Parathyroid adenoma (tissue), 2 donors: ENCODE measurements around the gene DNAJC19.

Experiments used
- H2AFZ ChIP-seq: fragments of 300-600 bp; sonication (generic); one replicate; pipeline ENCODE4 v1.7.0; 2017; ENCODE audit warnings: antibody characterized with exemption, mild to moderate bottlenecking
- H3K27ac ChIP-seq: fragments of 300-600 bp; sonication (generic); one replicate; pipeline ENCODE4 v1.7.0; 2017
- H3K27me3 ChIP-seq: fragments of 300-600 bp; sonication (generic); one replicate; pipeline ENCODE4 v1.7.0; 2017; ENCODE audit warnings: low read length; ENCODE audit not compliant: control insufficient read depth, insufficient read depth
- H3K36me3 ChIP-seq: fragments of 300-600 bp; sonication (generic); one replicate; pipeline ENCODE4 v1.7.0; 2017; ENCODE audit warnings: low read length; ENCODE audit not compliant: control insufficient read depth, insufficient read depth
- H3K4me1 ChIP-seq: fragments of 300-600 bp; sonication (generic); one replicate; pipeline ENCODE4 v1.7.0; 2017; ENCODE audit warnings: control low read depth
- H3K4me2 ChIP-seq: fragments of 300-600 bp; sonication (generic); one replicate; pipeline ENCODE4 v1.7.0; 2017; ENCODE audit warnings: low read length
- H3K4me3 ChIP-seq: fragments of 300-600 bp; sonication (generic); one replicate; pipeline ENCODE4 v1.7.0; 2017; ENCODE audit warnings: low read depth, low read length
- H3K79me2 ChIP-seq: fragments of 300-600 bp; sonication (generic); one replicate; pipeline ENCODE4 v1.7.0; 2017; ENCODE audit warnings: control low read depth
- H3K9ac ChIP-seq: fragments of 300-600 bp; sonication (generic); one replicate; pipeline ENCODE4 v1.7.0; 2017; ENCODE audit warnings: mild to moderate bottlenecking
- H3K9me3 ChIP-seq: fragments of 300-600 bp; sonication (generic); one replicate; pipeline ENCODE4 v1.7.0; 2017; ENCODE audit warnings: low read length; ENCODE audit not compliant: control insufficient read depth
- TF ChIP-seq, protein P1 (sequence below): fragments of 300-600 bp; sonication (generic); IDR thresholded peaks from one replicate; pipeline ENCODE4 v1.7.0; 2017; ENCODE audit warnings: antibody characterized with exemption, mild to moderate bottlenecking
- donor health status: primary hyperparathyroidism.

DNAJC19 gene

DNA sequence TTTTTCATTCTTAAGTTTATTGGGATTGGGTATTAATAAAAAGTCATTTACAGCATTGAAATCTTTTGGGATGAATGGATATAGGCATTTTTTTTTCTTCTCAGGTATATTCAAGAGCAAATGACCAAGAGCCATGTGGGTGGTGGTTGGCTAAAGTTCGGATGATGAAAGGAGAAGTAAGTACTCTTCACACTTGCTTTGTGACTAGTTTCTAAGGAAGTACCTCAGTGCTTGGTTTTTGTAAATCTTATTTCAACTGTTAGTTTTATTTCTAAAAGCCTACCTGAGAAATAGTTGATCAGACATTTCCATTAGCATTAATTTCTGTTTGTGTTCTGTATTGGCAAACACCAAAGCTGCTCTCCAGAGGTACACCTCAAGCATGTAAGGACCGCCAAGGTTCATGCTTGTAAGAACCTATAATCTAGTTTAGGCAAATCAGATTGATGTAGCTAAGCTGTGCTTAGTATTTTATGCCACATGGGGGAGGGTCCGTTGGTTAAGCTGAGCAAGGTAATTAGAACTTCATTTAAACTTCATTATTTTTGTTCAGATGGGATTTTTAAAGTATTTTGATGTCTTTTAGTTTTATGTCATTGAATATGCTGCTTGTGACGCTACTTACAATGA, 41.7 kb downstream of the DNAJC19 start:
- Histone ChIP-seq H3K4me1 (no peaks in the 10 kb centered on the region), H3K9ac (no peak overlapping the region), H3K27me3 (no peaks in the 10 kb centered on the region), H3K36me3 (no peaks in the 10 kb centered on the region), H3K4me3 (no peak overlapping the region), H2AFZ (no peak overlapping the region), H3K9me3 (no peaks in the 10 kb centered on the region), H3K4me2 (no peak overlapping the region), H3K79me2 (peaks cover 43% of the 10 kb centered on the region), H3K27ac (no peak overlapping the region)
- TF ChIP-seq, protein P1, sequence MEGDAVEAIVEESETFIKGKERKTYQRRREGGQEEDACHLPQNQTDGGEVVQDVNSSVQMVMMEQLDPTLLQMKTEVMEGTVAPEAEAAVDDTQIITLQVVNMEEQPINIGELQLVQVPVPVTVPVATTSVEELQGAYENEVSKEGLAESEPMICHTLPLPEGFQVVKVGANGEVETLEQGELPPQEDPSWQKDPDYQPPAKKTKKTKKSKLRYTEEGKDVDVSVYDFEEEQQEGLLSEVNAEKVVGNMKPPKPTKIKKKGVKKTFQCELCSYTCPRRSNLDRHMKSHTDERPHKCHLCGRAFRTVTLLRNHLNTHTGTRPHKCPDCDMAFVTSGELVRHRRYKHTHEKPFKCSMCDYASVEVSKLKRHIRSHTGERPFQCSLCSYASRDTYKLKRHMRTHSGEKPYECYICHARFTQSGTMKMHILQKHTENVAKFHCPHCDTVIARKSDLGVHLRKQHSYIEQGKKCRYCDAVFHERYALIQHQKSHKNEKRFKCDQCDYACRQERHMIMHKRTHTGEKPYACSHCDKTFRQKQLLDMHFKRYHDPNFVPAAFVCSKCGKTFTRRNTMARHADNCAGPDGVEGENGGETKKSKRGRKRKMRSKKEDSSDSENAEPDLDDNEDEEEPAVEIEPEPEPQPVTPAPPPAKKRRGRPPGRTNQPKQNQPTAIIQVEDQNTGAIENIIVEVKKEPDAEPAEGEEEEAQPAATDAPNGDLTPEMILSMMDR: no peak

DNA sequence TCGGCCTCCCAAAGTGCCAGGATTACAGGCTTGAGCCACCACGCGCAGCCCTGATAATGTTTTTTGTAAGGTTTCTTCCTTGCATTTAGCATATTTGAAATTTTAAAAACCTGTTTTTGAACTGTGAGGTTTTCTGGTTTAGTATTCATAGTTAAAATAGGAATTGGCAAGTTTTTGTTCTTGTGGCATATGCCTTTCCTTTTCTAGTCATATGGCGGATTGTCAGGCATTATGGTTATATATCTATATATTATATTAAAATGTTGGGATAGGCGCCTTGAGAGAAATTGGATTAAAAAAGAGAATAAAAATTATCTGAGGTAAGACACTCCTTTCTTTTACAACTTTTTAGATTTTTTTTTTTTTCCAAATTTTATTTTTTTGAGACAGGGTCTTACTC, 48.7 kb downstream of the DNAJC19 start:
- no peak overlapping the region for H3K4me3 ChIP-seq
- peaks cover 44% of the 10 kb centered on the region for H3K79me2 ChIP-seq
- H2AFZ ChIP-seq: no peak overlapping the region
- H3K9me3 ChIP-seq: no peaks in the 10 kb centered on the region
- H3K36me3 ChIP-seq: no peaks in the 10 kb centered on the region
- no peaks in the 10 kb centered on the region for H3K27me3 ChIP-seq
- H3K9ac ChIP-seq: no peak overlapping the region
- TF ChIP-seq, protein P1: no peak
- H3K27ac ChIP-seq: no peak overlapping the region
- H3K4me1 ChIP-seq: no peaks in the 10 kb centered on the region
- H3K4me2 ChIP-seq: no peak overlapping the region

DNA sequence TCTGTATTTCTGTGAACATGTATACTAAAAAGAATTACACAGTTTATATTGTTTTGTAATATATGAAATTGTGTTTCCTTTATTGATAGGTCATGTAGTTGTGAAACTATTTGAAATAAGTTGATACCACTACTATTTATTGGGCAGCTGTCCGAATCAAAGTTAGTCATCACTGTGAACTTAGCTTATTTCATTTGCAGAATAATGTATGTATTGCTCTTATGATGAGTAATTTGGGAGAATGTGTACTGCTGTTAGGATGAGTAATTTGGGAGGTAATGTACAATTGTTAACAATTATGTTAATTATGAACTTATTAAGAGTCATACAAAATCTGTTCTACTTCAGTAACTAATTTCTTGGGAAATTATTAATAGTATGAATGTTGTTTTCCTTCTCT, 54.9 kb downstream of the DNAJC19 start:
- no peak overlapping the region for H3K4me2 ChIP-seq

More for the DNA sequence above, 54.9 kb downstream of the DNAJC19 start:
- no peaks in the 10 kb centered on the region for H3K27me3 ChIP-seq
- no peak overlapping the region for H3K4me3 ChIP-seq
- H2AFZ ChIP-seq: no peak overlapping the region
- H3K4me1 ChIP-seq: peaks cover 3% of the 10 kb centered on the region
- no peaks in the 10 kb centered on the region for H3K36me3 ChIP-seq
- no peaks in the 10 kb centered on the region for H3K9me3 ChIP-seq
- TF ChIP-seq, protein P1: no peak
- H3K79me2 ChIP-seq: peaks cover 51% of the 10 kb centered on the region
- H3K9ac ChIP-seq: no peak overlapping the region
- no peak overlapping the region for H3K27ac ChIP-seq
